ENCODE data around the gene GALNT12.

Gene GALNT12, protein sequence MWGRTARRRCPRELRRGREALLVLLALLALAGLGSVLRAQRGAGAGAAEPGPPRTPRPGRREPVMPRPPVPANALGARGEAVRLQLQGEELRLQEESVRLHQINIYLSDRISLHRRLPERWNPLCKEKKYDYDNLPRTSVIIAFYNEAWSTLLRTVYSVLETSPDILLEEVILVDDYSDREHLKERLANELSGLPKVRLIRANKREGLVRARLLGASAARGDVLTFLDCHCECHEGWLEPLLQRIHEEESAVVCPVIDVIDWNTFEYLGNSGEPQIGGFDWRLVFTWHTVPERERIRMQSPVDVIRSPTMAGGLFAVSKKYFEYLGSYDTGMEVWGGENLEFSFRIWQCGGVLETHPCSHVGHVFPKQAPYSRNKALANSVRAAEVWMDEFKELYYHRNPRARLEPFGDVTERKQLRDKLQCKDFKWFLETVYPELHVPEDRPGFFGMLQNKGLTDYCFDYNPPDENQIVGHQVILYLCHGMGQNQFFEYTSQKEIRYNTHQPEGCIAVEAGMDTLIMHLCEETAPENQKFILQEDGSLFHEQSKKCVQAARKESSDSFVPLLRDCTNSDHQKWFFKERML

GRCh38 chr9:98807070-98807813 is at the start of gene GALNT12:
GALNT12 (plus strand) TSS chr9:98807670; CDS start chr9:98807699, 29 bp downstream.
- no peak for DNase-seq

- DNase-seq: no peak
Observed at GRCh38 chr9:98760231-98760630, 47.2 kb upstream of the GALNT12 start.

DNA sequence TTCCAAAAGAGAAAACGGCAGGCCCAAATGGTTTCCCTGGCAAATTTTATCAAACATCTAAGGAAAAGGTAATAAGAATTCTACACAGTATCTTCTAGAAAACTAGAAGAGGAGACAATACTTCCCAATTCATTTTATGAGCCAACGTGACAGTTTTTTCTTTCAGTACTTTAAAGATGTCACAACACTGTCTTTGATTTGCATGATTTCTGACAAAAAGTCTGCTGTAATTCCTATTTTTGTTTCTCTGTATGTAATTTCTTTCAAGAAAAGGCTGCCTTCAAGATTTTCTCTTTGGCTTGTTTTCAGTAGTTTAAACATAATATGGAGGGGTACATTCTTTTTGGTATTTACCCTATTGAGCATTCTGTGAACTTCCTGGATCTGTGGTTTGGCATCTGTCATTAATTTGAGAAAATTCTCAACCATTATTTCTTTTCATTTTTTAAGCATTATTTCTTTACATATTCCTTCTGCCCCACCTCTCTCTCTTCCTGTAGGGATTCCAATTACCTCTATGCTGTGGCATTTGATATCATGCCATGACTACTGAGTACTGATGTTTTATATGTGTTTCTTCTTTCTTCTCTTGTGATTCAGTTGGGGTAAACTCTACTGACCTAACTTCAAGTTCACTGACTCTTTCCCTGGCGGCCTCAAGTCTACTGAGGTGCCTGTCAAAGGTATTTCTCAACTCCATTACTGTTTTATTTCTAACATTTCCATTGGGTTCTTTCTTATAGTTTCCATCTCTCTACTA is 43.3 kb upstream of the GALNT12 start:
- no peak for DNase-seq

- no peak for DNase-seq
Observed at GRCh38 chr9:98765256-98765655, 42.2 kb upstream of the GALNT12 start.

DNA sequence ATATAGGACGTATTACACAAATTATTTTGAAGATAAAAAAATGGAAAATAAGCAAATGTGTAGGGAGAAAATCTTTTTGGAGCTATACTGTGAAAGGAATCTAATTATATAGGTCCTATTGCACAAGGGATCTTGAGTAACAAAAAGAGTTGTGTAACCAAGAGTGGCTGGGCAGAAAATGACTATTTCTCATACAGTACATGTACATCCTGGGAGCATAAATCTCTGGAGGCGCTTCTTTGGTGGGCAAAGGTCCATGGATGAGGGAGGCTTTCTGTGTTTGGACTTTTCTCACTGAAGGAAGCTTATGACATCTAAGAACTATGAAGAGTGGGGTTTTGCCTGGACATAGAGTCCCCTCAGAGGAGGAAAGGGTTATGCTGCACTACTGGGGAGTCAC is 40.9 kb upstream of the GALNT12 start:
- no peak for DNase-seq

DNA sequence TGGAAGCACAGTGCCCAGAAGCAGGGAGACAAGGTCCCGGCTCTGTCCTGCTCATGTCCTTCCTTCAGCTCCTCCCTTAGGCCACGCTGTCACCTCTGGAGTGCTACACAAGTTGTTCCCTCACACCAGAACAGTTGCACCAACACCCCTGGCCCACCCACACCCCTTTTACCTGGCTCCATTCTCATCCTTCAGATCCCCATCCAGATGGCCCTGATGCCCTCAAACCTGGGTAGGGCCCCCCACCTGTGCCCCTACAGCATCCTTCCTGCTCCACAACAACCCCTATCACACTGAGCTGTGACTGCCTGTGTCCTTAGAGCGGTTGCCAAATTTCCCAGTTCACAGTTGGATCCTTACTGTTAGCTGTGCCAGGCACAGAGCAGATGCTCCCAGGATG is 40.3 kb upstream of the GALNT12 start:
- DNase-seq: no peak

DNA sequence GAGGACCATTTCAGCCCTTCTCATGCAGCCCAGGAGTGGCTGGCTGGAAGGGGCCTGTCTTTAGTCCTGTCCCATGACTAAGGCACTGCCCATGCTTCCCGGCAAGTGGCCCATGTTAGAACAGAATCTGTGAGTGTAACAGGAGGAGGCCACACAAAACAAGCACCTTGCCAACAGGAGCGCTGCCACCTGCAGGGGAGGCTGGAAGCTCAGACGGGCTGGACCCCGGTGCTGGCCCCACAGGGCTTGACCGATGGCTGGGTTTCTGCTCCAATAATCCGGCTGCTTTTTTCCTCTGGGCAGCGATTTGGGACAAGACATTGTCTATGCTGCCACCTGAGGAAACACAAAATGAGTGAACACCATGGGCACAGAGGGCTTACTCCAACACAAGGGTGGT is 39.6 kb upstream of the GALNT12 start:
- DNase-seq: no peak

GRCh38 chr9:98768344-98768743 is 39.1 kb upstream of the GALNT12 start:
- DNase-seq: no peak

DNA sequence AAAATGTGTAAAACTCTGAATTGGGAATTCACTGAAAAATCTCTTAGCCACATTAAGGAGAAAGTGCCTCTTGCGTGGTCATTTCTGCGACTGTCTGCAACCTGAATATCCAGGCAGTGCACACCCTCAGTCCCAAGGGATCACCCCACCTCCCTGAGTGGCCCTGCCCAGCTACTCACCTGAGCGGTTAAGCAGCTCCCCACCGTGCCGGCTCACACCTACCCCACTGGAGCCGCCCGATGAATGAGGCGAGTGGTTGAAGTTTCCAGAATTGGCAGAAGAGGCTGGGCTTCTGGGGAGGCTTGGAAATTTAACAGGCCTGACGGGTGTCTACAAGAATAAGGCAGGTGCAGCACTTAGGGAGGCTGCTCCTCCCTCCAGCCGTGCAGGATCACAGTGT is 36.8 kb upstream of the GALNT12 start:
- no peak for DNase-seq

DNA sequence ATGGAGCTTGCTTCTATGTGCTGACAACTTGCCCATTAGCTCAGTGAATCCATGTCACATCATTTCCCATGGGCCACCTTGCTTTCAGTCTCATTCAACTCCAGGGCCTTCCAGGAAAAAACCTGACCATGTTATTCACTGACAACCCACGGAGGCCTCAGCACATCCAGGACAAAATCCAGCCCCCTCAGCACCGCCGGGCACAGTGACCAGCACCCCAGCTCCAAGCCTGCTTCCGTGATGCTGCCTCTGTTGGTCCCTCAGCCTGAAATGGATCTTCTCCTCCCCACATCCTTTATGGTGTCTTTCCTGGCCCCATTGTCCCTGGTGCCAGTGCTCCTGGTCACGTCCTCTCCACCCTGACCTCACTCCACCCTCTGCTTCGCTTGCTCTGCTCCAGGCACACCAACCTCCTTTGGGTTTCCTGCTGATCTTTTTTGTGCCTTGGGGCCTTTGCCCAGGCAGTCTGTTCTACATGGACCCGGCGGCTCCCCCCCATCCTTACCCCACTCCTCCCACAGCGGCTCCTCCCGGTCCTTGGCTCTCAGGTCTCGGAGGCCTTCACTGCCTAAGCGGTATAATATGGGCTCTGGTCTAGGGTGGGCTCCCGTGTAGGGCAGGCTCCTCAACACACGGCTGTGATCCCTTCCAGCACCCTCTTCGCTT is 36.1 kb upstream of the GALNT12 start:
- DNase-seq: no peak

- DNase-seq: no peak
Observed at GRCh38 chr9:98772364-98773155, 34.9 kb upstream of the GALNT12 start.

GRCh38 chr9:98773721-98774120 is 33.7 kb upstream of the GALNT12 start:
- no peak for DNase-seq

- no peak for DNase-seq
Observed at GRCh38 chr9:98774746-98775145, 32.7 kb upstream of the GALNT12 start.

- DNase-seq: no peak
Observed at GRCh38 chr9:98775831-98776441, 31.5 kb upstream of the GALNT12 start.

DNA sequence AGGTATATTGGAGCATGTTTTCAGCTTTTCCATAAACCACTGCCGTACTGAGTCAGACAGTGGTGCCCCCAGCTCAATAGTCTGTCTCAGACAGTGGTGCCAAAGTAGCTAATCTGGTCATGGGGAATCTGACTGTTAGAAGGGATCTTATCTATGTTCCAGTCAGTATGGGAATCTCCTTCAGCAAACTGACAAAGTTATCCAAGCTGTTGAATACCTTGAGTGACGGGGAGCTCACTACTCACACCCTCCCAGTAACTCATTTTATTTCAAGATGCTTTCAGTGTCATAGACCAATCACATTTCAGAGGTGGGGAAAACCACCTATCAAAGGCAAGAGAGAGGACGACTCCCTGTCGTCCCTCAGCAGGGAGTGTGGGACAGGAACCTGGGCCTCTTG is 29.9 kb upstream of the GALNT12 start:
- DNase-seq: no peak

DNA sequence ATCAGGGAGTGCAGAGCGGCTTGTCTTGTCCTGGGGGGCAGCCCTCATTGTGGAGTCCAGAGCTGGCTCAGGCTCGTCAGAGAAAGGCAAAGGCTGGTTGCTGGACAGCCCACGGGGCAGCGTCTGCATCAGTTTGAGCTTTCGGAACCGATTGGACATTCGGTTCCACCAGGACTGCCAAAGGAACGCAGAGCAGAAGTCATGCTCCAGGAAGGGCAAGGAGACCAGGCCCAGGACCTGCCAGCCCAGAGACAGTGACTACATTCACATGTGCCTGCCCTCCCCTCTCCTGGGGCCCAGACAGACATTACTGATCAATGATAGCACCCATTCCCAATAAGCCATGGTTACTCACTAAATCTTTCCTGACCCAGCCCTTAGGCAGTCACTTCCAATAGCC is 29.2 kb upstream of the GALNT12 start:
- DNase-seq: no peak

DNA sequence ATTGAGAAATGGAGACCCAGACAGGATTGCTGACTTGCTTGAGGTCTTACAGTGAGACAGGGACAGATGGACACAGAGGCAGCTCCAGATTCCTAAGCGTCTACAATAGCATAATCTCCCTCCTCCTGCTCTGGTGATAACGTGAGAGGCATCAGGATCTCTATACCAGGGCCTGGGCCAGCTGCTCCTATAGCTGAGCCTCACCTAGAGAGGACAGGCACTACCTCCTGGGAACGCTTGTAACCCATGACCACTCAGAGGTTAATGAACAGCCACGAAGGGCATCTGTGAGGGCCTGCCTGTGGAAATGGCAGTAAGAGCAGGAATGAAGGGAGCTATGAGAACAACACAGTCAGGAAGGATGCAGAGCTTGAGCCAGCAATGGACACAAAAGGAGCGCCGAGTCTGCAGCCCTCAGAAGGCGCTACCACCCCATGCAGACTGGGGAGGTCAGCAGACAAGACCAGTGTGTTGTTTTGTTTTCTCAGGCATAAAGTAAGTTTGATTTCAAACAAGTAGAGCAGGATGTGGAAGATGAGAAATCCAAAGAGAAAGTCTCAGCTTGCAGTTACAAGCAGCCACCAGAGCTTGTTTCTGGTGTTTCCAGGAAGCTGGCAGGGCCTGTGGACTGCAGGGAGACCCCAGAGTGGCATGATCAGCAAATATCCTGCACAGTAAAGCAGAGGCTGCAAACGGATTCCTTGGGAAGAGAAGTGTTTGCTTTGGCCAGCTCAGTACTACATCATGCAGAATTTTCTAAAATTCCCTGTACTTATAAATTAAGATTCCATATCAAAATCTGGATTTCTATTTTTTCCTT is 28.5 kb upstream of the GALNT12 start:
- DNase-seq: no peak

DNA sequence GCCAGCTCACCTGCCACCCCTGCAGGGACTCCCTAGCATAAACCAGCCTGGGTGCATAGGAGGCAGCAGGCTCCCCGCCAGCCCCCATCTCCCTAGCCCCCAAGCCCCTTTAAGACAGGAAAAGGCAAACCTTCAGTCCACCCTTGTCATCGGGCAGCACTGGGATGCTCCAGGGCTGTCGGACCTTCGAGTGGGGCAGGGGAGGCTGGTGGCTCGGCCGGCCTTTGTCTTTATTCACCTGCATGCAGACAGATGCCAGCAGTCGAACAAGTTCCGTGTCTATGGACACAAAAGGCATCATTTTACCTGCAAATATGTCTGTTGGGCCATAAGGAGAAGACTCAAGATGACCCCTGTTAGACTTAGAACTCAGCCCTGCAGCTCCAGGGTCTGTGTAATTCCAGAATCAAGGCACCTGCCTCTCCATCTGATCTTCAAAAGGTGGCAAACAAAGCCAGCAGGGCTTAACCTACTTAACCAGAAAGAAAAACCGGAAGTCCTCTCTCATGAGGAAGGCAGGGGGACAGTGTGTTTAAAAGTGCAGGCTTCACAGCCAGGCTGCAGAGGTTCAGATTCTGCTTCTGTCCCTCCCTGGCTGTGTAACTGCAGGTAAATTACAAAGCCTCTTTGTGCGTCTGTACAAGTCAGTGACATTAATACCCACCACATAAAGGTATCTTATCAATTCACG is 27.3 kb upstream of the GALNT12 start:
- DNase-seq: no peak

- no peak for DNase-seq
Observed at GRCh38 chr9:98781588-98782383, 25.7 kb upstream of the GALNT12 start.
